HuH-7.5 (cell line): Measurements from ENCODE around the gene GSAP.
A peak's percentile ranks its signal among the peaks of the same experiment; 100 is the strongest.

ENCODE experiments used
- DNase-seq: peaks from one replicate; pipeline ENCODE4 v3.0.0; 2011; ENCODE audit warnings: low spot score

Gene GSAP

DNA sequence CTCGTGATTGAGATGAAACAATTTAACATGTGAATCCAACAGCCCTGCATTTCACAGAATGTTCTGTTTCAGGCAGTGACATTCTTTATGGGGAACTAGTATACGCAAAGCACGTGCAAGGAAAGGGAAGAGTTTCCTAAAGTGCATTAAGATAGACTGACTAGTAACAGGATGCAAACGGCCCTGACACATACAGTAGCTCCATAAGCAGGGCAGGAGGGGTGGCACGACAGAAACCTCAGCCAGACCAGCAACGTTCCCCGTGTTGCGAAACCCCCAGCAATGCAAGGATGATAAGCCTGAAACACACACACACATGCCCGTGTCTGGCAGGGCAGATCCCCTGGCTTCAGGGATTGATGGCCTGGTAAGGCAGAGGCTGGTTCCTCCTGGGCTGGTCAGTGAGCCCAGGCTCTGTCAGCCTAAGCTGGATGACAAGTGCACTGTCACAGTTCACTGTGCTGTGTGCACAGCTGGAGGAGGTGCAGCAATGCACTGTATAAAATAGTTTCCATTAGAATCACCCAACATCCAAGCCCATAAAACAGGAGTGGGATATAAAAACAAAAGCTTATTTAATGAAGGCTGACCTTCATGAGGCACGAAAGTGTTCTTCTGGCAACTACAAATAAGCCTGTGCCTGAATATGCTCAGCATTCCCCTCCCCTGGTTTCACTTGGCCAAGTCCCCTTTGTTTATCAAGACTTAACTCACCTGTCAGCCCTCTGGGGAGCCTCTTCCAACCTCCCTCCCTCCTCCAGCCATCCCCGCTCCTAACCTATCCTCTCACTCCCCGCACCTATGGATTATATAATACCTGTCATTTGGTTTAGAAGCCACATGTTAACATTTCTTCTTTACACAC, 88.8 kb downstream of the GSAP start:
- DNase-seq: peak; percentile 17

GRCh38 chr7:77326131-77326530, 90.0 kb downstream of the GSAP start:
- DNase-seq: no peak

DNA sequence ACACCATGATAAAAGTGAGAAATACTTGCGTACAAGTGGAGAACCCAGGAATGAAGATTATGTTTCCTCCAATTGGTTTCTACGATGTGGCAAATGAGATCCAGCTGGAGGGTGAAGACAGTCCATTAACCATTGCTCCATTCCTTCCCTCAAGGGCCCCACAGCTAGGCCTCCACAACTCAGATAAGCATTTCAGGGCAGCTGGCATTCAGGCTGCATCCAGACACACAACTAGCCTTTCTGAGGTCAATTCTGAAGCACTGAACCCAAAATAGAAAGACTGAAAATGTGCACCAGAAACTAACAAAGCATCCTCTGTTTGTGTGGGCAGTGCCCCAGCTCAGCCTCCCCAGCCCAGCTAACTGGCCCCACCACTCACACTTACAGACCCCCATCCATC, 94.8 kb downstream of the GSAP start:
- no peak for DNase-seq

DNA sequence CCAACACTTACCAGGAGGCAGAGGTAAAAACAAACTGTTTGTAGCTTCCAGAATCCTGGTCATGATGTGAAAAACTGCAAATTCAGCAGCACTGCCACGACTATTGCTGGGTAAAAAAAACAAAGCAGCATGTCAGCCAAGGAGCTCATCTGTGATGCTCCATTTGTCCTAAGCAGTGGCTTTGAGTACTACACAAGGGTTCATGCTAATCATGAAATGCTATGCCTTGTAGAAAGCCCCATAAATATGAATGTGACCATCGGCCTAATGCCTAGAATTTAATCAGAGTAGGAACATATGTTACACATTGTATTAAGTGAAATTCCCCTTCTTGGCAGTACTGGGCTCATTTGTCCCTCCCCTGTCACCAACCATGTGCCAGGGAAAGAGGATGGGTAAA, 95.4 kb downstream of the GSAP start:
- no peak for DNase-seq

GRCh38 chr7:77320137-77320536, 96.0 kb downstream of the GSAP start:
- DNase-seq: no peak

DNA sequence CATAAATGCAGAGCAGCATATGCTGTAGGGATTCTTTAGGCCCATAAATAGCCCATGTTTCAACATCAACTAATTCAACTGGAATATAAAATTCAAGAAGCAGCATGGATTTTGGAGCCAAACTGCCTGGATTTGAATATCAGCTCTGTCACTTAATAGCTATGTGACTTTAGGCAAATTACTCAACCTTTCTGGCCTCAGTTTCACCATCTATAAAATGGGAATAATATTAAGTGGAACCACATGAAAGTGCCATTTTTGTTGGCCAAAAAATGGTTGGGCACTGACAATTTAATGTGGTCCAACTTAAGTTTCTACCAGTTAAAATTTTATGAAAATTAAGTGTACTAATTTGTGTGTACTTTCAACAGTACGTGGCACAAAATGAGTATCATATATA, 98.1 kb downstream of the GSAP start:
- DNase-seq: no peak

GRCh38 chr7:77316219-77316978, 99.8 kb downstream of the GSAP start:
- DNase-seq: no peak

DNA sequence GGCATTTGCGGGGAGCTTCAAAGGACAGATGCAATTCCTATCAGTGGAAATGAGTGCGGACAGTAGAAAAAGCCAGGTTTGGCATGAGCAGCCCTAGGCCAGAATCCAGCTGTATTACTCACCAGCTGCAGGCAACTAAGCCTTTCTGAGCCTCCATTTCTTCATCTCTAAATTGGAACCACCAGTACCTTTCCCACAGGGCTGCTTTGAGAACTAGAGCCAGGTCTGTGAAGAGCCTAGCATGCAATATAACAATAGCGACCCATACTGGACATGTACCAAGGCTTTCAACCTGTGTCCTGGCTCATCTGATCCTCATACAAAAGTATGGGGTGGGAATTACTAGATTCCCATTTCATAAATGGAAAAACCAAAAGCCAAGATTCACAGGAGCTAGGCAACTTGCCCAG, 101.0 kb downstream of the GSAP start:
- no peak for DNase-seq

- no peak for DNase-seq
These were observed 102.2 kb downstream of the GSAP start for GRCh38 chr7:77313876-77314480.

DNA sequence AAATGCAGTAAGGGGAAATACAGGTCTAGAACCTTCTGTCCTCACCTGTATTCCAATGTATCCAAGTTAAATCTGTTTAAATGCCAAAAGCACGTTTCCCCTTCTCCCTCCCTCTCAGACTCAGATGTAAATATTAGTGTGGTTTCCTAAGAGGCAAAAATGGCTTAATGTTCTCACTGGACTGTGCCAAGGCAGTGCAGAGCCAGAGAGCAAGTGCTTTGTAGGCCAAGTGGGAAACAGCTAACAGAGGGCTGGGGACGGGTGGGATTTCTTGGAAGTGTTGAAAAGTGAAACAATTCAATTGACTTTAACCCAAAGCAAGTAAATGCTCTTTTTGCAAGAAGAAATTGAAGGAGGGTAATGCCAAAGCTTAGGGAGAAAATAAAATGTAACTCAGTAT, 103.1 kb downstream of the GSAP start:
- DNase-seq: no peak

DNA sequence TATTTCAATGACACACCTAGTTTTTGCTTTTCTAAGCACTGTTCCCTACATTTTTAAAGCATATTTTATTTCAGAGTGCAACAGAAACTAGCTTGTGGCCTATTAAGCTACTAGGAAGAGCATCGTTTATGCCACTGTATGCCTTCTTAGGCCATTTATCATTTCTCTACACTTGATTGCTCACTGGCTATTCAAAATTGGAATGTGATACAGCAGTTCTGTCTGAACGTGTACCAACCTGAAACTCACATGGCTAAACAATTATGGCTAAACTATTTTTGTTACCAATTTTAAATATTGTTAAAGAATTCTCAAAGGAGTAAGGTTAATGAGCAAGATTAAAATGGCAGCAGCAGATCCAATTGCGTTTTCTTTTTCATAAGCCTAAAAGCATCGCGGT, 105.2 kb downstream of the GSAP start:
- DNase-seq: no peak

- DNase-seq: no peak
These were observed 106.4 kb downstream of the GSAP start for GRCh38 chr7:77309714-77310220.

GRCh38 chr7:77308792-77309191, 107.4 kb downstream of the GSAP start:
- no peak for DNase-seq

- DNase-seq: no peak
These were observed 109.7 kb downstream of the GSAP start for GRCh38 chr7:77306231-77307067.

DNA sequence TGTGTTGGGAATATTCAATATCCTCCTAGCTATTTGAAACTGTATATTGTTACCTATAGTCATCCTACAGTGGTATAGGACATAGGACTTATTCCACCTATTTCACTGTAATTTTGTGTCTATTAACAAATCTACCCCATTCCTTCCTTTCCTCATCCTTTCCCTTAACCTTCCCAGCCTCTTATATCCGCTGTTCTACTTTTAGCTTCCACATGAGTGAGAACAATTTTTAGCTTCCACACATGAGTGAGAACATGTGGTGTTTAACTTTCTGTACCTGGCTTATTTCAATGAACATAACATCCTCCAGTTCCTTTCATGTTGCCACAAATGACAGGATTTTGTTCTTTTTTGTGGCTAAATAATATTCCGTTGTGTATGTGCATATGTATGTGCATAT, 120.6 kb downstream of the GSAP start:
- DNase-seq: no peak

DNA sequence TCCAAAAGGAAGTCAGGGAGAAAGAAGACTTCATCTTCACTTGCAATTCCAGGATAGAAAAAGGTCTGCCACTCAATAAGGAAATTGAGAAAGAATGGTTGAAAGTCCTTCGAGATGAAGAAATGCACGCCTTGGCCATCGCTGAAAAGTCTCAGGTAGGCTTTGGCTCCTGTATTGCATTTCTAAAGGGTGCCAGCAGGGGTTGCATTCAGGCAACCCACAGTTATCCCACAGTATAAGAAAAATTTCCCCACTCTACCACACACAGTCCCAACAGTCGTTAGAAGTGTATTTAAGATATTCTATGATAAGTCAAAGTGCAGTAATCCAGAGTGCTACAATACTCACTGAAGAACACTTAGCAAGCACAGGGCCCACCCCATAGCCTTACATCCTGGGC, 123.1 kb downstream of the GSAP start:
- no peak for DNase-seq

- no peak for DNase-seq
These were observed 125.7 kb downstream of the GSAP start for GRCh38 chr7:77290425-77290824.

DNA sequence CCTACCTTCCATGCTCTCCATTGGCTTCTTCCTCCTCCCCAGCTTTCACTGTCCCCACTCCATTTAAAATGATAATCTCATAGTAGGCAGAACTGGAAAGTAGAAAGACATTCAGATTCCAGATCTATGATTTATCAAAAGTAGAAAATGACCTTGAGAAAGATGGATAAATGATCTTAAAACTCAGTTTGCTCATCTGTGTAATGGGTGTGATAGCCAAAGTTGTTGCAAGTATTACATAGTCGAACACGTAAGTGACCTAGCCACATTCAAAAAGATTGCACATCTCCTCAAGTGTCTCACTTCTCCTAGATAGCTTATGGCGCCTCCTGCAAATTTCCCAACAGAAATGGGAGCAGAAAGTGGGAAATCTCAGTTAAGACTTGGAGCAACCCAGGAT, 126.8 kb downstream of the GSAP start:
- DNase-seq: no peak

DNA sequence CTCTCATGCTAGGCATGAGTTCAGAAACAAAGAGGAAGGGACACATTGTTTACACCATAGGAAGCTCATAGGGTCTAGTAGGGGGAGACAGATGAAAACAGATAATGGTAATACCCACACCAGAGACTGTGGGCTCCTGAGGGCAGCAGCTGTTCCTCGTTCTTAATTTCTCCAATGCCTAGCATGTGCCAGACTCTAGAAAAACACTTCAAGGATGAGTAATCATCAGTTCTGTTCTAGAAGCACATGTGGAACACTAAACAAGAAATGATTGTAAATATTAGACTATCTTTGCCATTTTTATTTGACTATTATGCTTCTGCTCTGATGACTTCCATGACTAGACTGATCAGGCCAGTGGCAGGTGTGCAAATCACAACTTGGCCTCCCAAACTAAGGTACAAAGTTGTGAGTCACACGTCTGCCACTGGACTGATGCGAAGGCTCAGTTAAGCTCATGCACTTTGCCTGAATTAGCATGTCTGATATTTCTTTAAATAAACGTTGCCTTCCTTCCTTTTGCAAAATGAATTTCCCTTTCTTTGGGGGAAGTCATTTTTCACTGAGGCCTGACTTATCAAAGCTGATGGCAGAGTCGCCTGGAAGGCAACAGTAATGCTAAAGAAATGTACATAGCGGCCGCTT, 127.4 kb downstream of the GSAP start:
- no peak for DNase-seq

DNA sequence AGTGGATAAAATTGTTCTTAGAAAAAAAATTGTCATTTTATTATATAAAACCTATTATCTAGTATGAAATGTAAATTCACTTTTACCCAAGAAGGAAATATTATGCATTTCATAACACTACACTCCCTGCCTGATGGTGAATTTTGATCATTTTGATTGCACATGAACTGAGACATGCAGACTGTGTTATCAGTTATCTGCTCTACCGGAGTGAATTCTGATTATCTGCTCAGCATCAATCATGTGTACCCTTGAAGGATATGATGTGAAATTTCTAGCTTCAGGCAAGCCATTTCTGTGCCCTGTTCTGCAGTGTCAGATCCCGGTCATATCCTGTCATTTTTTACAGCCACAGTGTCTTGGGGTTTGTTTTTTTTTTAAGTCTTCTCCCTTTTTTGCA, 131.5 kb downstream of the GSAP start:
- no peak for DNase-seq

DNA sequence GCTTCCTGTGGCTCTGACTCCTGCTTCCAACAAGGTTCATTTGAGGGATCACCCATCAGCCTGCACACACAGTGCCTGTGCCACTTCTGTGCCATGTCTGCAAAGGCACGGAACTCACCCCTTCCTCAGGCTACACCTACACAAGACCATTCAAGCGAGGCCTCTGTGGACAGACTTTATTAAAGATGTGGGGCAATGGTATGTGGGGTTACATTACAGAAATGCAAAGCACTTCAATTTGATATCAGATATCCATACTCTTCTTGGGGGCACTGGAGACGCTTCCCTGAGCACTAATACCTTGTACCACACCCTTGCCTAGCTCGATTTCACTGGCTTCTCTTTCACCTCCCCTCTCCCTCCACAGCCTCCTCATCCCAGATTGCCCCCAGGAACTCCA, 132.1 kb downstream of the GSAP start:
- no peak for DNase-seq
